ENCODE measurements around the gene FANCI. TPM values are rescaled to one million over a fixed set of nuclear protein-coding genes. Genes with fewer than 3 reads are reported as not detected.
"Not testable (repeated sequence)": the region's sequence is repeated elsewhere in the genome, so short reads cannot be mapped to it uniquely, and the experiment has no call there.

Gene FANCI
- total RNA-seq, 1 donor from 2014 or later, result 28.6 TPM

DNA sequence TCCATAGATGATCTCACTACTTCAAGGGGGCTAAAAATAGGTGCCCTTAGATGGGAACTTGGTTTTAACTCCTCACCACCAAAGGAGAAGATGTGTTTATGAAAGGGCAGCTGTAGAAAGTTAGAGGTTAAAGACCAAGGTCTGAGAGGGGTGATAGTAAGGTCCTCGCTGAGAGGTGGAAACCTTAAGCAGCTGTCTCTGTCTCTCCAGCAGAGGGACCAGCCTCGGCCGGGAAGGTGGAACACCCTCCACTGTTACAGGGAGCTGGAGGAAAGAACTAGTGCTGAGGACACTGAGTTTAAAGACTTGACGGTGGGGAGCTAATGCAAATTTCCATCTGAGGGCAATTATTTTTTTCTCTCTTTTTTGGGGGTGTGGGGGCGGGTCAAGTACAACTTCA is 13.5 kb upstream of the FANCI start:
- no peak for DNase-seq (ENCODE audit: low spot score)
- TF ChIP-seq, protein P1, sequence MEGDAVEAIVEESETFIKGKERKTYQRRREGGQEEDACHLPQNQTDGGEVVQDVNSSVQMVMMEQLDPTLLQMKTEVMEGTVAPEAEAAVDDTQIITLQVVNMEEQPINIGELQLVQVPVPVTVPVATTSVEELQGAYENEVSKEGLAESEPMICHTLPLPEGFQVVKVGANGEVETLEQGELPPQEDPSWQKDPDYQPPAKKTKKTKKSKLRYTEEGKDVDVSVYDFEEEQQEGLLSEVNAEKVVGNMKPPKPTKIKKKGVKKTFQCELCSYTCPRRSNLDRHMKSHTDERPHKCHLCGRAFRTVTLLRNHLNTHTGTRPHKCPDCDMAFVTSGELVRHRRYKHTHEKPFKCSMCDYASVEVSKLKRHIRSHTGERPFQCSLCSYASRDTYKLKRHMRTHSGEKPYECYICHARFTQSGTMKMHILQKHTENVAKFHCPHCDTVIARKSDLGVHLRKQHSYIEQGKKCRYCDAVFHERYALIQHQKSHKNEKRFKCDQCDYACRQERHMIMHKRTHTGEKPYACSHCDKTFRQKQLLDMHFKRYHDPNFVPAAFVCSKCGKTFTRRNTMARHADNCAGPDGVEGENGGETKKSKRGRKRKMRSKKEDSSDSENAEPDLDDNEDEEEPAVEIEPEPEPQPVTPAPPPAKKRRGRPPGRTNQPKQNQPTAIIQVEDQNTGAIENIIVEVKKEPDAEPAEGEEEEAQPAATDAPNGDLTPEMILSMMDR (IDR thresholded peaks at IDR 0.05; ENCODE audit: unreplicated experiment), result no peak
- Mint-ChIP-seq H3K27me3 (ENCODE audit: unreplicated experiment) (no peaks in the 10 kb centered on the region), H3K4me1 (ENCODE audit: unreplicated experiment) (no peaks in the 10 kb centered on the region), H3K4me3 (ENCODE audit: unreplicated experiment) (no peak overlapping the region), H3K9me3 (ENCODE audit: unreplicated experiment) (no peaks in the 10 kb centered on the region), H3K27ac (ENCODE audit: unreplicated experiment) (no peak overlapping the region), H3K36me3 (ENCODE audit: low read depth, unreplicated experiment) (no peaks in the 10 kb centered on the region)

DNA sequence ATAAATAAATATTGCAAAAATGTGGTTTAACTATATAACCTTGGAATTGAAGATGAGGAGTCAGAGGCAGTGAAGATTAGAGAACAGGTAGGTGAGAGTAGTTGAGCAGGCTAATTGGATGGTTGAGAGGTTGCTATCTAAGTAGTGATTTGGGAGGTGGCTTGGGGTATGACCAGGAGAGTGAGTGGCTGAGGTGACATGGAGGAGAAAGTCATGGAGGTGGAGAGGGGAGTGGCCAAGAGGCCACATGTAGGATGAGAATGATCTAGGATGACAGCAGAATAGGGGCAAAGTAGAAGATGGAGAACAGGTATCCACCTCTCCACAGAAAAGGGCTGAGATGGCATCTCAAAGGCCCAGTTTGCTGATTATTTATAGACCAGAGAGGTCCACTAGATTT is 11.9 kb upstream of the FANCI start:
- H3K4me3 Mint-ChIP-seq (ENCODE audit: unreplicated experiment), result no peak overlapping the region
- no peaks in the 10 kb centered on the region for H3K4me1 Mint-ChIP-seq (ENCODE audit: unreplicated experiment)
- no peak for DNase-seq (ENCODE audit: low spot score)
- H3K27ac Mint-ChIP-seq (ENCODE audit: unreplicated experiment), result no peak overlapping the region
- H3K36me3 Mint-ChIP-seq (ENCODE audit: low read depth, unreplicated experiment), result no peaks in the 10 kb centered on the region
- no peaks in the 10 kb centered on the region for H3K9me3 Mint-ChIP-seq (ENCODE audit: unreplicated experiment)
- H3K27me3 Mint-ChIP-seq (ENCODE audit: unreplicated experiment), result no peaks in the 10 kb centered on the region
- TF ChIP-seq, protein P1 (IDR thresholded peaks at IDR 0.05; ENCODE audit: unreplicated experiment), result no peak

DNA sequence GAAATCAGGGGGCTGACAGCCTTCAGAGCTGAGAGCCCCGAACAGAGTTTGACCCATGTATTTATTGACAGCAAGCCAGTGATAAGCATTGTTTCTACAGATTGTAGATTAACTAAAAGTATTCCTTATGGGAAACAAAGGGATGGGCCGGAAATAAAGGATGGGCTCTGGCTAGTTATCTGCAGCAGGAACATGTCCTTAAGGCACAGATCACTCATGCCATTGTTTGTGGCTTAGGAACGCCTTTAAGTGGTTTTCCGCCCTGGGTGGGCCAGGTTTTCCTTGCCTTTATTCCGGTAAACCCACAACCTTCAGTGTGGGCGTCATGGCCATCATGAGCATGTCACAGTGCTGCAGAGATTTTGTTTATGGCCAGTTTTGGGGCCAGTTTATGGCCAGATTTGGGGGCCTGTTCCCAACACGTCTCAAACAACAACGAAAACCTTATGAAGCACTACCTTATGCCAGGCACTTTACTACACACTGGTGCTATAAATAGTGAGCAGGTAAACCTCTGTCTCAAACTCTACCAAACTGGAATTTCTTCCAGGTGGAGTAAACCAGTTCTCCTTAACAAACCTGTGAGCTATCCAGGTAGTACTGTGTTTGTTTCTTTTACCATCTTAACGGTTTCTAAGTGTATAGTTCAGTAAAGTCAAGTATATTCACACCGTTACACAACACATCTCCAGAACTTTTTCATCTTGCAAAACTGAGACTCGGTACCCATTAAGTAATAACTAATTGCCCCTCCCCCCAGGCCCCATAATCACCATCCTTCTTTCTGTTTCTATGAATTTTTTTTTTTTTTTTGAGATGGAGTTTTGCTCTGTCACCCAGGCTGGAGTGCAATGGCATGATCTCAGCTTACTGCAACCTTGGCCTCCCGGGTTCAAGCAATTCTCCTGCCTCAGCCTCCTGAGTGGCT is 3.6 kb upstream of the FANCI start:
- Mint-ChIP-seq H3K27me3 (ENCODE audit: unreplicated experiment) (peaks cover 17% of the 10 kb centered on the region), H3K4me1 (ENCODE audit: unreplicated experiment) (peaks cover 10% of the 10 kb centered on the region)
- not testable (repeated sequence) for H3K4me3 Mint-ChIP-seq (ENCODE audit: unreplicated experiment); H3K36me3 Mint-ChIP-seq (ENCODE audit: low read depth, unreplicated experiment); H3K9me3 Mint-ChIP-seq (ENCODE audit: unreplicated experiment); DNase-seq (ENCODE audit: low spot score); H3K27ac Mint-ChIP-seq (ENCODE audit: unreplicated experiment)

- H3K9me3 Mint-ChIP-seq (ENCODE audit: unreplicated experiment), result no peaks in the 10 kb centered on the region
- peaks cover 4% of the 10 kb centered on the region for H3K36me3 Mint-ChIP-seq (ENCODE audit: low read depth, unreplicated experiment)
- no peak overlapping the region for H3K27ac Mint-ChIP-seq (ENCODE audit: unreplicated experiment)
- no peak for DNase-seq (ENCODE audit: low spot score)
- H3K4me1 Mint-ChIP-seq (ENCODE audit: unreplicated experiment), result peaks cover 17% of the 10 kb centered on the region
- H3K27me3 Mint-ChIP-seq (ENCODE audit: unreplicated experiment), result peaks cover 17% of the 10 kb centered on the region
- H3K4me3 Mint-ChIP-seq (ENCODE audit: unreplicated experiment), result peak overlapping the region; percentile 97
- TF ChIP-seq, protein P1 (IDR thresholded peaks at IDR 0.05; ENCODE audit: unreplicated experiment), result no peak
These were observed 611 bp upstream of the FANCI start for GRCh38 chr15:89243046-89243690.

GRCh38 chr15:89244574-89244903 is 760 bp downstream of the FANCI start:
- DNase-seq (ENCODE audit: low spot score), result no peak
- Mint-ChIP-seq H3K4me3 (ENCODE audit: unreplicated experiment) (peak overlapping the region; percentile 97), H3K4me1 (ENCODE audit: unreplicated experiment) (peaks cover 17% of the 10 kb centered on the region), H3K27me3 (ENCODE audit: unreplicated experiment) (peaks cover 17% of the 10 kb centered on the region), H3K27ac (ENCODE audit: unreplicated experiment) (peak overlapping the region; percentile 95), H3K9me3 (ENCODE audit: unreplicated experiment) (no peaks in the 10 kb centered on the region), H3K36me3 (ENCODE audit: low read depth, unreplicated experiment) (peaks cover 9% of the 10 kb centered on the region)
- TF ChIP-seq, protein P1 (IDR thresholded peaks at IDR 0.05; ENCODE audit: unreplicated experiment), result no peak
